ENCODE data around the gene PHOSPHO2. TPM values are rescaled to one million over a fixed set of nuclear protein-coding genes. Genes with fewer than 3 reads are reported as not detected.

PHOSPHO2 gene
- total RNA-seq, 1 donor from 2014 or later = 8.5 TPM

- no peak for DNase-seq (ENCODE audit: extremely low spot score, unreplicated experiment)
- TF ChIP-seq CTCF (conservative IDR thresholded peaks at IDR 0.05) = no peak
- H3K4me3 Mint-ChIP-seq = no peak overlapping the region
- no peak overlapping the region for H3K27ac Mint-ChIP-seq
- no peaks in the 10 kb centered on the region for H3K4me1 Mint-ChIP-seq (ENCODE audit: unreplicated experiment)
- no peaks in the 10 kb centered on the region for H3K27me3 Mint-ChIP-seq
- no peaks in the 10 kb centered on the region for H3K9me3 Mint-ChIP-seq
- H3K36me3 Mint-ChIP-seq = no peaks in the 10 kb centered on the region
Measured at GRCh38 chr2:169658877-169659276, 35.4 kb upstream of the PHOSPHO2 start.

GRCh38 chr2:169659320-169659719 lies 34.9 kb upstream of the PHOSPHO2 start:
- H3K27ac Mint-ChIP-seq = no peak overlapping the region
- no peaks in the 10 kb centered on the region for H3K4me1 Mint-ChIP-seq (ENCODE audit: unreplicated experiment)
- no peak overlapping the region for H3K4me3 Mint-ChIP-seq
- no peak for TF ChIP-seq CTCF (conservative IDR thresholded peaks at IDR 0.05)
- no peaks in the 10 kb centered on the region for H3K9me3 Mint-ChIP-seq
- no peak for DNase-seq (ENCODE audit: extremely low spot score, unreplicated experiment)
- H3K27me3 Mint-ChIP-seq = no peaks in the 10 kb centered on the region
- no peaks in the 10 kb centered on the region for H3K36me3 Mint-ChIP-seq

- no peak for DNase-seq (ENCODE audit: extremely low spot score, unreplicated experiment)
- Mint-ChIP-seq H3K27me3 (no peaks in the 10 kb centered on the region), H3K27ac (no peak overlapping the region), H3K9me3 (no peaks in the 10 kb centered on the region), H3K4me3 (no peak overlapping the region), H3K4me1 (ENCODE audit: unreplicated experiment) (no peaks in the 10 kb centered on the region), H3K36me3 (no peaks in the 10 kb centered on the region)
- no peak for TF ChIP-seq CTCF (conservative IDR thresholded peaks at IDR 0.05)
Measured at GRCh38 chr2:169661265-169661664, 33.0 kb upstream of the PHOSPHO2 start.

GRCh38 chr2:169662744-169663143 lies 31.5 kb upstream of the PHOSPHO2 start:
- Mint-ChIP-seq H3K27ac (no peak overlapping the region), H3K27me3 (no peaks in the 10 kb centered on the region), H3K36me3 (no peaks in the 10 kb centered on the region), H3K4me1 (ENCODE audit: unreplicated experiment) (no peaks in the 10 kb centered on the region), H3K4me3 (no peak overlapping the region), H3K9me3 (no peaks in the 10 kb centered on the region)
- DNase-seq (ENCODE audit: extremely low spot score, unreplicated experiment) = no peak
- TF ChIP-seq CTCF (conservative IDR thresholded peaks at IDR 0.05) = no peak

- Mint-ChIP-seq H3K9me3 (no peaks in the 10 kb centered on the region), H3K4me1 (ENCODE audit: unreplicated experiment) (no peaks in the 10 kb centered on the region), H3K36me3 (no peaks in the 10 kb centered on the region), H3K4me3 (no peak overlapping the region), H3K27me3 (no peaks in the 10 kb centered on the region), H3K27ac (no peak overlapping the region)
- no peak for TF ChIP-seq CTCF (conservative IDR thresholded peaks at IDR 0.05)
- DNase-seq (ENCODE audit: extremely low spot score, unreplicated experiment) = no peak
Measured at GRCh38 chr2:169663247-169663646, 31.0 kb upstream of the PHOSPHO2 start.

- Mint-ChIP-seq H3K27ac (no peak overlapping the region), H3K4me1 (ENCODE audit: unreplicated experiment) (no peaks in the 10 kb centered on the region), H3K27me3 (no peaks in the 10 kb centered on the region), H3K9me3 (no peaks in the 10 kb centered on the region), H3K4me3 (no peak overlapping the region), H3K36me3 (no peaks in the 10 kb centered on the region)
- no peak for TF ChIP-seq CTCF (conservative IDR thresholded peaks at IDR 0.05)
- DNase-seq (ENCODE audit: extremely low spot score, unreplicated experiment) = no peak
Measured at GRCh38 chr2:169664600-169664977, 29.7 kb upstream of the PHOSPHO2 start.

Measured in type B pancreatic cell (in vitro differentiated cells).